ENCODE measurements around the gene PNPO. TPM values are rescaled to one million over a fixed set of nuclear protein-coding genes. Genes with fewer than 3 reads are reported as not detected.

PNPO gene
- total RNA-seq, 1 experiment from 2014 or later = 57.5 TPM

DNA sequence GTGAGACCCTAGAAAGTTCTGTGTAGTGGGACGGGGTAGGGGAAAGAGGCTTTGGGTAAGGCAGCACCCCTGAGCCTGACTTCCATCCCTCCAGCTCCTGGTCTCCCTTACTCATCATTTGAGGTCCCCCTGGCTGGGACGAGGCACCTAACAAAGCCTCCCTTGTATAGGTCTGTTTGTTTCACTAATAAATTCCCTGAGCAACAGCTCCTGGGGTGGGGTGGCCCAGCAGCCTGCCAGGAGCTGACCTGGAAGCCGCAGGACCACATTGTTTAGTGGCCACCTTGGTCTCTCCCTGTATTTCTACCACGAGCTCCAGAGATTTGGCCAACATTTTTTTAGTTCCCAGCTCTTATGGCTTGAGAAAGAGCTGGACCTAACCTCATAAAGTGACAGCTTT lies 9.1 kb downstream of the PNPO start:
- no peak overlapping the region for H2AFZ ChIP-seq (ENCODE audit: low read length)
- H3K36me3 ChIP-seq (ENCODE audit: low read depth, low read length) = peaks cover 10% of the 10 kb centered on the region
- TF ChIP-seq EZH2 (IDR thresholded peaks at IDR 0.05; ENCODE audit: low read length, unreplicated experiment) (no peak), EZH2phosphoT487 (IDR thresholded peaks at IDR 0.05; ENCODE audit: borderline replicate concordance, low read length) (no peak)
- H3K79me2 ChIP-seq (ENCODE audit: low read length) = peaks cover 4% of the 10 kb centered on the region; the same call in 1 of the 2 replicates
- H3K9me2 ChIP-seq (replicated peaks; ENCODE audit: low read length) = no peaks in the 10 kb centered on the region
- no peak for ATAC-seq
- CTCF ChIA-PET = interaction anchor here (0.7 to 3.4 kb wide), 5 partner anchors 17 to 673 kb away, joined by 3 to 60 read pairs (median 5); partner anchors contain the start of gene CDK5RAP3
- H3K4me1 ChIP-seq (ENCODE audit: insufficient read depth, low read length) = peaks cover 34% of the 10 kb centered on the region
- no peak overlapping the region for H3K4me3 ChIP-seq (ENCODE audit: low read length)
- H3F3A ChIP-seq (ENCODE audit: low read length, unreplicated experiment) = peaks cover 7% of the 10 kb centered on the region
- peak; percentile 32 for DNase-seq
- H3K27ac ChIP-seq (ENCODE audit: low read length) = peak overlapping the region; percentile 96
- H4K20me1 ChIP-seq (ENCODE audit: low read length) = no peaks in the 10 kb centered on the region
- intact Hi-C loops (cut with micrococcal nuclease) = no loop called here
- H3K27me3 ChIP-seq (ENCODE audit: low read length) = no peaks in the 10 kb centered on the region
- H3K9me3 ChIP-seq (ENCODE audit: low read length) = no peaks in the 10 kb centered on the region
- POLR2A ChIA-PET (ENCODE audit: unreplicated experiment) = interaction anchor here (0.7 to 3.3 kb wide), 2 partner anchors 18 to 20 kb away, joined by 3 to 30 read pairs; partner anchors contain the start of gene CDK5RAP3
- no TSS peak for BruUV-seq (replicated peaks)
- H3K9ac ChIP-seq (ENCODE audit: low read length) = peak overlapping the region; percentile 82; the same call in 1 of the 2 replicates
- H3K4me2 ChIP-seq (ENCODE audit: low read length) = no peak overlapping the region

DNA sequence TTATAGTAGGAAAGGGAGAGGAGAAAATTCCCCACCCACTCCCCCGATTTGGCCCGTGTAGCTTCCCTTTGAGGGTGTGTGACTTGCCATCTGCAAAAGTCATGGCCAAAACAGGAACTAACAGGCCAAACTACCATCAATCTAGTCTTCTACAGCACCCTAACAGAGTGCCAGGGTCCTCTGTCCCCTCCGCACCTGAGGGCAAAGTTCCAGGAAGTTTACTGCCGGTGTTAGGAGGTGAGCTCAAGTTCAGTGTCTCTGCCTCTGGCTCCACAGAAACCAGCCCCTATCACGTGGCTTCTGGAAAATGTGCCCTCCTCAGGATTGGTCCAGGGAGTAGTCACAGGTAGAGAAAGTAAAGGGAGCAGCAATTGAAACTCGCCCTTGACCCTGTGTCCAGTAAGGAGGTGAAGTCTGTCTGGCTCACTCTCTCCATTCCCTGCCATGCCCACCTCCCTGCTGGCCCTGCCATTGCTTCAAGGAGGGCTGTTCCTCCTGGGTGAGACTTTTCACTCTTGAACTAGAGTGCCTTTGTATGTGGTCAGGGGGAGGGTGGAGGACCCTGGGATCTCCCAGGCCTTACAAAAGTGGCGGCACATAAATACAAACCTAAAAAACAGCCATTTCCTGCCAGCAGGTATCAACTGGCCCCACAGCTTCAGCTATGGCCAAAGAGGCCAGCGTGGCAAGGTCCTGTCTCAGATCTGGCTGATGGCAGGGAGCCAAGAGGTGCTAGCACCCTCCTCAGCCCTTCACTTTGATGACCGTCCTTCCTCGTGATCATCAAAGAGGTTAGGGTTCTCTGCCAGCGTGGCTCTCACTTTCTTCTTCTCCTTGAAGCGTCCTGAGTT lies 11.0 kb downstream of the PNPO start:
- no peaks in the 10 kb centered on the region for H3K9me2 ChIP-seq (replicated peaks; ENCODE audit: low read length)
- no peaks in the 10 kb centered on the region for H3K27me3 ChIP-seq (ENCODE audit: low read length)
- peaks cover 4% of the 10 kb centered on the region; the same call in 1 of the 2 replicates for H3K79me2 ChIP-seq (ENCODE audit: low read length)
- H3K4me2 ChIP-seq (ENCODE audit: low read length) = no peak overlapping the region
- DNase-seq = no peak
- no peak overlapping the region for H3K4me3 ChIP-seq (ENCODE audit: low read length)
- peaks cover 42% of the 10 kb centered on the region for H3K4me1 ChIP-seq (ENCODE audit: insufficient read depth, low read length)
- ChIA-PET CTCF (no interaction called here), POLR2A (ENCODE audit: unreplicated experiment) (no interaction called here)
- peaks cover 3% of the 10 kb centered on the region for H3K36me3 ChIP-seq (ENCODE audit: low read depth, low read length)
- TF ChIP-seq, protein P1, sequence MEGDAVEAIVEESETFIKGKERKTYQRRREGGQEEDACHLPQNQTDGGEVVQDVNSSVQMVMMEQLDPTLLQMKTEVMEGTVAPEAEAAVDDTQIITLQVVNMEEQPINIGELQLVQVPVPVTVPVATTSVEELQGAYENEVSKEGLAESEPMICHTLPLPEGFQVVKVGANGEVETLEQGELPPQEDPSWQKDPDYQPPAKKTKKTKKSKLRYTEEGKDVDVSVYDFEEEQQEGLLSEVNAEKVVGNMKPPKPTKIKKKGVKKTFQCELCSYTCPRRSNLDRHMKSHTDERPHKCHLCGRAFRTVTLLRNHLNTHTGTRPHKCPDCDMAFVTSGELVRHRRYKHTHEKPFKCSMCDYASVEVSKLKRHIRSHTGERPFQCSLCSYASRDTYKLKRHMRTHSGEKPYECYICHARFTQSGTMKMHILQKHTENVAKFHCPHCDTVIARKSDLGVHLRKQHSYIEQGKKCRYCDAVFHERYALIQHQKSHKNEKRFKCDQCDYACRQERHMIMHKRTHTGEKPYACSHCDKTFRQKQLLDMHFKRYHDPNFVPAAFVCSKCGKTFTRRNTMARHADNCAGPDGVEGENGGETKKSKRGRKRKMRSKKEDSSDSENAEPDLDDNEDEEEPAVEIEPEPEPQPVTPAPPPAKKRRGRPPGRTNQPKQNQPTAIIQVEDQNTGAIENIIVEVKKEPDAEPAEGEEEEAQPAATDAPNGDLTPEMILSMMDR (conservative IDR thresholded peaks at IDR 0.05; ENCODE audit: low read depth, low read length) = no peak
- no peak for TF ChIP-seq EZH2 (IDR thresholded peaks at IDR 0.05; ENCODE audit: low read length, unreplicated experiment)
- TF ChIP-seq EZH2phosphoT487 (IDR thresholded peaks at IDR 0.05; ENCODE audit: borderline replicate concordance, low read length) = no peak
- H3F3A ChIP-seq (ENCODE audit: low read length, unreplicated experiment) = peaks cover 7% of the 10 kb centered on the region
- no peaks in the 10 kb centered on the region for H4K20me1 ChIP-seq (ENCODE audit: low read length)
- H3K27ac ChIP-seq (ENCODE audit: low read length) = no peak overlapping the region
- ATAC-seq = no peak
- no TSS peak for BruUV-seq (replicated peaks)
- intact Hi-C loops (cut with micrococcal nuclease) = no loop called here
- H3K9me3 ChIP-seq (ENCODE audit: low read length) = no peaks in the 10 kb centered on the region
- H2AFZ ChIP-seq (ENCODE audit: low read length) = no peak overlapping the region
- H3K9ac ChIP-seq (ENCODE audit: low read length) = no peak overlapping the region

DNA sequence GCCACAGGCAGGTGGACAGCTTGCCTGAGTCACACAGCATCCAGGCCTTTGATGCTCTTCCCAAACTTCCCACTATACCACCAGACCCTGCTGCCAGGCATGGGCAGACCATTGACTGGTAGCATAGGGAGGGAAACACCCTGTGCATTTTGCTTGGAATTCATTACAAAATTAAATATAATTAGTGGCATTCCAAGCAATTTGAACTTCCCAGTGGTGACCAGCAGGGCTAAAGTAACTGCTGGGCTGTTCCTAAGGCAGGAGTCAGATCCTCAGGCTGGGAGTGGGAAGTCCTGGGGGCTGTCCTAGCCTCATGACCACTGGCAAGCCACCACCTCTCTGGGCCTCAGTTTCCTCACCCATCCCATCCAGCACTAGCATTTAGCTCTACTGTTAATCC lies 12.5 kb downstream of the PNPO start:
- H3K27ac ChIP-seq (ENCODE audit: low read length) = no peak overlapping the region
- intact Hi-C loops (cut with micrococcal nuclease) = no loop called here
- no TSS peak for BruUV-seq (replicated peaks)
- POLR2A ChIA-PET (ENCODE audit: unreplicated experiment) = no interaction called here
- no peak overlapping the region for H2AFZ ChIP-seq (ENCODE audit: low read length)
- H4K20me1 ChIP-seq (ENCODE audit: low read length) = no peaks in the 10 kb centered on the region
- H3K79me2 ChIP-seq (ENCODE audit: low read length) = no peaks in the 10 kb centered on the region
- no peak for ATAC-seq
- H3K4me2 ChIP-seq (ENCODE audit: low read length) = no peak overlapping the region
- no peaks in the 10 kb centered on the region for H3K27me3 ChIP-seq (ENCODE audit: low read length)
- H3K9ac ChIP-seq (ENCODE audit: low read length) = no peak overlapping the region
- no peaks in the 10 kb centered on the region; the same call in 1 of the 2 replicates for H3K36me3 ChIP-seq (ENCODE audit: low read depth, low read length)
- CTCF ChIA-PET = interaction anchor here (0.6 kb wide), 1 partner anchor 60 kb away, joined by 6 read pairs; no protein-coding TSS in a partner anchor
- DNase-seq = no peak
- H3K4me1 ChIP-seq (ENCODE audit: insufficient read depth, low read length) = peaks cover 42% of the 10 kb centered on the region
- H3K4me3 ChIP-seq (ENCODE audit: low read length) = no peak overlapping the region
- TF ChIP-seq, protein P1 (conservative IDR thresholded peaks at IDR 0.05; ENCODE audit: low read depth, low read length) = no peak; the same call in 1 of the 2 replicates
- H3F3A ChIP-seq (ENCODE audit: low read length, unreplicated experiment) = no peaks in the 10 kb centered on the region
- no peaks in the 10 kb centered on the region for H3K9me3 ChIP-seq (ENCODE audit: low read length)
- no peaks in the 10 kb centered on the region for H3K9me2 ChIP-seq (replicated peaks; ENCODE audit: low read length)

Measured in PC-3 (cell line).